Vagina (tissue), 2 donors: Measurements from ENCODE around the gene CRACR2B. TPM values are rescaled to one million over a fixed set of nuclear protein-coding genes. Genes with fewer than 3 reads are reported as not detected.

ENCODE experiments used
- DNase-seq, 2 donors: peaks; one replicate each; pipeline ENCODE4 v3.0.0-alpha.2; 2017; ENCODE audit errors: extremely low spot score in 2 of 2
- H3K27ac ChIP-seq: fragments of 200-600 bp; sonication (generic); one replicate; pipeline ENCODE4 v1.5.1; 2019
- H3K27me3 ChIP-seq: fragments of 200-600 bp; sonication (generic); one replicate; pipeline ENCODE4 v1.5.1; 2019
- H3K36me3 ChIP-seq, 2 donors: fragments of 200-600 bp; sonication (generic); one replicate each; pipeline ENCODE4 v1.5.1; 2017 to 2019
- H3K4me1 ChIP-seq: fragments of 200-600 bp; sonication (generic); one replicate; pipeline ENCODE4 v1.5.1; 2019
- H3K4me3 ChIP-seq, 2 donors: fragments of 200-600 bp; sonication (generic); 1 replicate in 1 of 2; 2 replicates in 1 of 2; pipeline ENCODE4 v1.5.1; 2016 to 2019
- H3K9me3 ChIP-seq: fragments of 200-600 bp; sonication (generic); one replicate; pipeline ENCODE4 v1.5.1; 2019
- POLR2A ChIP-seq, 2 donors: fragments of 450-650 bp; IDR thresholded peaks; one replicate each; pipeline ENCODE4 v1.6.1; 2017; ENCODE audit warnings: antibody characterized with exemption in 2 of 2, mild to moderate bottlenecking in 2 of 2, moderate library complexity in 2 of 2
- POLR2AphosphoS5 ChIP-seq, 2 donors: sonication (generic); formaldehyde crosslinking; IDR thresholded peaks; one replicate each; pipeline ENCODE4 v1.9.0; 2017; ENCODE audit warnings: antibody characterized with exemption in 2 of 2, mild to moderate bottlenecking in 2 of 2, low read depth in 1 of 2; ENCODE audit not compliant: insufficient read depth in 1 of 2
- intact Hi-C: fragments of 100-400 bp; cut with DNase I; formaldehyde crosslinking; loops from one replicate; pipeline ENCODE4 v1.15.1; 2023
- total RNA-seq: library from RNA; depleted of rRNA; stranded (reverse); fragments of >200 nt; gene quantifications from one replicate; pipeline ENCODE4 v1.2.3, GENCODE V29; 2016
- TF ChIP-seq, protein P1 (sequence below), 3 experiments: fragments of 450-650 bp in 2 of 3; fragments of 200-600 bp in 1 of 3; sonication (generic) in 1 of 3; IDR thresholded peaks; one replicate each; pipeline ENCODE4 v1.5.1; 2017 to 2019; ENCODE audit warnings: antibody characterized with exemption in 3 of 3, mild to moderate bottlenecking in 2 of 3, moderate library complexity in 2 of 3

The CRACR2B gene
- total RNA-seq, 1 donor from 2014 or later, result 4.9 TPM

DNA sequence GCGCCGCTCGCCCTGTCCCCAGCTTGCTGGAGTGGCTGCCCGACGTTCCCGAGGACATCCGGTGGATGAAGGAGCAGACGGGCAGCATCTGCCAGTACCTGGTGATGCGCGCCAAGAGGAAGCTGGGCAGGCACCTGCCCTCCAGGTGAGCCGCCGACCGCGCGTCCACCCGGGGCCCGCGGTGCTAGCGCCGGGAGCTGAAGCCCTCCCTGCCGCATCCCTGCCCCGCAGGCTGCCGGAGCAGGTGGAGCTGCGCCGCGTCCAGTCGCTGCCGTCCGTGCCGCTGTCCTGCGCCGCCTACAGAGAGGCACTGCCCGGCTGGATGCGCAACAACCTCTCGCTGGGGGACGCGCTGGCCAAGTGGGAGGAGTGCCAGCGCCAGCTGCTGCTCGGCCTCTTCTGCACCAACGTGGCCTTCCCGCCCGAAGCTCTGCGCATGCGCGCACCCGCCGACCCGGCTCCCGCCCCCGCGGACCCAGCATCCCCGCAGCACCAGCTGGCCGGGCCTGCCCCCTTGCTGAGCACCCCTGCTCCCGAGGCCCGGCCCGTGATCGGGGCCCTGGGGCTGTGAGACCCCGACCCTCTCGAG lies 3.3 kb upstream of the CRACR2B start:
- intact Hi-C loops, result no loop called here
- Histone ChIP-seq H3K4me3 (no peak overlapping the region), H3K9me3 (no peaks in the 10 kb centered on the region), H3K36me3 (peaks cover 0 to 28% of the 10 kb centered on the region in 2 donors), H3K27me3 (no peaks in the 10 kb centered on the region), H3K27ac (no peak overlapping the region), H3K4me1 (peaks cover 52% of the 10 kb centered on the region)
- no peak for DNase-seq
- no peak for TF ChIP-seq POLR2A (IDR thresholded peaks at IDR 0.05)
- no peak for TF ChIP-seq POLR2AphosphoS5 (IDR thresholded peaks at IDR 0.05; ENCODE audit: insufficient read depth in 1 of 2, low read depth in 1 of 2)
- TF ChIP-seq, protein P1, sequence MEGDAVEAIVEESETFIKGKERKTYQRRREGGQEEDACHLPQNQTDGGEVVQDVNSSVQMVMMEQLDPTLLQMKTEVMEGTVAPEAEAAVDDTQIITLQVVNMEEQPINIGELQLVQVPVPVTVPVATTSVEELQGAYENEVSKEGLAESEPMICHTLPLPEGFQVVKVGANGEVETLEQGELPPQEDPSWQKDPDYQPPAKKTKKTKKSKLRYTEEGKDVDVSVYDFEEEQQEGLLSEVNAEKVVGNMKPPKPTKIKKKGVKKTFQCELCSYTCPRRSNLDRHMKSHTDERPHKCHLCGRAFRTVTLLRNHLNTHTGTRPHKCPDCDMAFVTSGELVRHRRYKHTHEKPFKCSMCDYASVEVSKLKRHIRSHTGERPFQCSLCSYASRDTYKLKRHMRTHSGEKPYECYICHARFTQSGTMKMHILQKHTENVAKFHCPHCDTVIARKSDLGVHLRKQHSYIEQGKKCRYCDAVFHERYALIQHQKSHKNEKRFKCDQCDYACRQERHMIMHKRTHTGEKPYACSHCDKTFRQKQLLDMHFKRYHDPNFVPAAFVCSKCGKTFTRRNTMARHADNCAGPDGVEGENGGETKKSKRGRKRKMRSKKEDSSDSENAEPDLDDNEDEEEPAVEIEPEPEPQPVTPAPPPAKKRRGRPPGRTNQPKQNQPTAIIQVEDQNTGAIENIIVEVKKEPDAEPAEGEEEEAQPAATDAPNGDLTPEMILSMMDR (IDR thresholded peaks at IDR 0.05), result no peak

GRCh38 chr11:824942-825341 lies 2.8 kb upstream of the CRACR2B start:
- TF ChIP-seq, protein P1 (IDR thresholded peaks at IDR 0.05), result no peak
- no peak for TF ChIP-seq POLR2A (IDR thresholded peaks at IDR 0.05)
- no peak for TF ChIP-seq POLR2AphosphoS5 (IDR thresholded peaks at IDR 0.05; ENCODE audit: insufficient read depth in 1 of 2, low read depth in 1 of 2)
- Histone ChIP-seq H3K4me1 (peaks cover 58% of the 10 kb centered on the region), H3K4me3 (no peak overlapping the region), H3K27me3 (no peaks in the 10 kb centered on the region), H3K9me3 (no peaks in the 10 kb centered on the region), H3K36me3 (peaks cover 0 to 28% of the 10 kb centered on the region in 2 donors), H3K27ac (no peak overlapping the region)
- intact Hi-C loops, result no loop called here
- no peak for DNase-seq

- TF ChIP-seq POLR2A (IDR thresholded peaks at IDR 0.05) (no peak), POLR2AphosphoS5 (IDR thresholded peaks at IDR 0.05; ENCODE audit: insufficient read depth in 1 of 2, low read depth in 1 of 2) (no peak)
- TF ChIP-seq, protein P1 (IDR thresholded peaks at IDR 0.05), result no peak
- intact Hi-C loops, result no loop called here
- DNase-seq, result no peak
- Histone ChIP-seq H3K27me3 (no peaks in the 10 kb centered on the region), H3K4me3 (no peak overlapping the region), H3K36me3 (peaks cover 0 to 28% of the 10 kb centered on the region in 2 donors), H3K4me1 (peaks cover 59% of the 10 kb centered on the region), H3K27ac (no peak overlapping the region), H3K9me3 (no peaks in the 10 kb centered on the region)
Observed at GRCh38 chr11:825366-826226, 2.1 kb upstream of the CRACR2B start.

- Histone ChIP-seq H3K9me3 (no peaks in the 10 kb centered on the region), H3K4me1 (peaks cover 59% of the 10 kb centered on the region), H3K4me3 (no peak overlapping the region), H3K27me3 (no peaks in the 10 kb centered on the region), H3K27ac (no peak overlapping the region), H3K36me3 (peaks cover 0 to 28% of the 10 kb centered on the region in 2 donors)
- TF ChIP-seq, protein P1 (IDR thresholded peaks at IDR 0.05), result no peak
- TF ChIP-seq POLR2AphosphoS5 (IDR thresholded peaks at IDR 0.05; ENCODE audit: insufficient read depth in 1 of 2, low read depth in 1 of 2) (no peak), POLR2A (IDR thresholded peaks at IDR 0.05) (no peak)
- intact Hi-C loops, result no loop called here
- DNase-seq, result no peak
Observed at GRCh38 chr11:826227-826621, 1.5 kb upstream of the CRACR2B start.

GRCh38 chr11:826836-827145 lies 928 bp upstream of the CRACR2B start:
- H3K9me3 ChIP-seq, result no peaks in the 10 kb centered on the region
- H3K27ac ChIP-seq, result no peak overlapping the region
- intact Hi-C loops, result no loop called here
- TF ChIP-seq POLR2A (IDR thresholded peaks at IDR 0.05), result no peak
- TF ChIP-seq POLR2AphosphoS5 (IDR thresholded peaks at IDR 0.05; ENCODE audit: insufficient read depth in 1 of 2, low read depth in 1 of 2), result no peak
- TF ChIP-seq, protein P1 (IDR thresholded peaks at IDR 0.05), result no peak
- H3K4me3 ChIP-seq, result peak overlapping the region; percentile 33 to 36
- H3K27me3 ChIP-seq, result no peaks in the 10 kb centered on the region
- DNase-seq, result no peak
- H3K36me3 ChIP-seq, result peaks cover 0 to 28% of the 10 kb centered on the region in 2 donors
- H3K4me1 ChIP-seq, result peaks cover 59% of the 10 kb centered on the region
